GM12801 (cell line): ENCODE data around the gene ADCY5.

Experiments
- CTCF ChIP-seq: IDR thresholded peaks from one replicate; pipeline ENCODE4 v1.5.1; 2011; ENCODE audit warnings: control low read depth; ENCODE audit not compliant: insufficient read length; ENCODE audit errors: extremely low read depth

The ADCY5 gene

GRCh38 chr3:123424321-123424998, 24.4 kb downstream of the ADCY5 start:
- TF ChIP-seq CTCF, result no peak

GRCh38 chr3:123423806-123424205, 25.1 kb downstream of the ADCY5 start:
- TF ChIP-seq CTCF, result no peak

GRCh38 chr3:123423031-123423430, 25.9 kb downstream of the ADCY5 start:
- no peak for TF ChIP-seq CTCF

- no peak for TF ChIP-seq CTCF
These were observed 26.4 kb downstream of the ADCY5 start for GRCh38 chr3:123422457-123422856.

- TF ChIP-seq CTCF, result no peak
These were observed 27.3 kb downstream of the ADCY5 start for GRCh38 chr3:123421353-123422174.

- no peak for TF ChIP-seq CTCF
These were observed 28.4 kb downstream of the ADCY5 start for GRCh38 chr3:123420416-123420968.

- no peak for TF ChIP-seq CTCF
These were observed 29.0 kb downstream of the ADCY5 start for GRCh38 chr3:123419850-123420297.
